IMR-90 (cell line): ENCODE measurements around the gene DCLK1. TPM values are rescaled to one million over a fixed set of nuclear protein-coding genes. Genes with fewer than 3 reads are reported as not detected.

Experiments used
- ATAC-seq: fragments of 200-7000 bp; cut with Tn5 transposase; 2 replicates; pipeline ENCODE4 v1.9.1; 2020; ENCODE audit warnings: low read depth, mild to moderate bottlenecking, moderate library complexity
- BruUV-seq: library from RNA; stranded (reverse); fragments of 400-500 nt; replicated peaks from 2 replicates; lab custom pipeline; 2021; lab: Mats Ljungman, UMichigan
- CTCF ChIA-PET: fragments of 300-600 bp; formaldehyde crosslinking; extraction: SDS; loops from one replicate; lab custom pipeline; 2021; ENCODE audit warnings: antibody characterized with exemption; lab: Yijun Ruan, JAX
- POLR2A ChIA-PET: fragments of 300-600 bp; sonication (Branson Sonifier 250); formaldehyde crosslinking; loops from one replicate; lab custom pipeline; 2022; ENCODE audit warnings: antibody characterized with exemption; ENCODE audit not compliant: unreplicated experiment; lab: Charles Lee
- DNase-seq: peaks from one replicate; pipeline ENCODE4 v3.0.0; 2013
- H2AFZ ChIP-seq: replicated peaks from 2 replicates; pipeline ENCODE3; 2013; ENCODE audit warnings: low read length, mild to moderate bottlenecking; ENCODE audit not compliant: poor library complexity
- H2AK5ac ChIP-seq: 2 replicates; pipeline ENCODE4 v1.6.1; 2013; ENCODE audit warnings: low read depth, low read length, inconsistent platforms
- H2AK9ac ChIP-seq: replicated peaks from 2 replicates; pipeline ENCODE3; 2013; ENCODE audit warnings: mild to moderate bottlenecking, low read depth, low read length, moderate library complexity; ENCODE audit not compliant: poor library complexity
- H2BK120ac ChIP-seq: 2 replicates; pipeline ENCODE4 v1.6.1; 2013; ENCODE audit warnings: low read depth, low read length, inconsistent platforms
- H2BK15ac ChIP-seq: 3 replicates; pipeline ENCODE4 v1.6.1; 2013; ENCODE audit warnings: low read depth, low read length, inconsistent platforms
- H2BK20ac ChIP-seq: 2 replicates; pipeline ENCODE4 v1.6.1; 2013; ENCODE audit warnings: low read depth, mild to moderate bottlenecking, inconsistent platforms, low read length, moderate library complexity
- H2BK5ac ChIP-seq: 2 replicates; pipeline ENCODE4 v1.6.1; 2013; ENCODE audit warnings: mild to moderate bottlenecking, low read depth, low read length, inconsistent platforms; ENCODE audit not compliant: poor library complexity, severe bottlenecking
- H3K14ac ChIP-seq: replicated peaks from 2 replicates; pipeline ENCODE4 v1.6.1; 2013; ENCODE audit warnings: low read depth, low read length, inconsistent platforms
- H3K18ac ChIP-seq: 2 replicates; pipeline ENCODE4 v1.6.1; 2013; ENCODE audit warnings: low read depth, low read length, control low read depth
- H3K23ac ChIP-seq: 2 replicates; pipeline ENCODE4 v1.6.1; 2013; ENCODE audit warnings: low read depth, low read length, inconsistent platforms
- H3K27ac ChIP-seq: 2 replicates; pipeline ENCODE4 v1.5.1; 2013; ENCODE audit warnings: mild to moderate bottlenecking, control low read depth, low read length; ENCODE audit not compliant: insufficient read depth
- H3K27me3 ChIP-seq: 2 replicates; pipeline ENCODE4 v1.6.1; 2013; ENCODE audit warnings: low read length; ENCODE audit not compliant: control insufficient read depth, insufficient read depth
- H3K36me3 ChIP-seq: 2 replicates; pipeline ENCODE4 v1.6.1; 2013; ENCODE audit warnings: low read length, mixed read lengths; ENCODE audit not compliant: control insufficient read depth, insufficient read depth
- H3K4ac ChIP-seq: 2 replicates; pipeline ENCODE4 v1.6.1; 2013; ENCODE audit warnings: low read depth, low read length, inconsistent platforms
- H3K4me1 ChIP-seq: 2 replicates; pipeline ENCODE4 v1.6.1; 2013; ENCODE audit warnings: low read length, mixed read lengths; ENCODE audit not compliant: control insufficient read depth, insufficient read depth
- H3K4me2 ChIP-seq: 2 replicates; pipeline ENCODE4 v1.6.1; 2013; ENCODE audit warnings: low read depth, mild to moderate bottlenecking, control low read depth, low read length, moderate library complexity
- H3K4me3 ChIP-seq: 2 replicates; pipeline ENCODE4 v1.5.1; 2013; ENCODE audit warnings: low read depth, mild to moderate bottlenecking, control low read depth, low read length, moderate library complexity; ENCODE audit not compliant: insufficient read depth
- H3K56ac ChIP-seq: 2 replicates; pipeline ENCODE4 v1.6.1; 2013; ENCODE audit warnings: low read length, inconsistent platforms; ENCODE audit not compliant: insufficient read depth; ENCODE audit errors: extremely low read depth
- H3K79me1 ChIP-seq, 2 experiments: 2 replicates each; pipeline ENCODE4 v1.6.1; 2013; ENCODE audit warnings: low read length in 2 of 2, inconsistent platforms in 1 of 2, low read depth in 1 of 2
- H3K9ac ChIP-seq: 2 replicates; pipeline ENCODE4 v1.6.1; 2013; ENCODE audit warnings: low read depth, low read length, control low read depth
- H3K9me1 ChIP-seq: 2 replicates; pipeline ENCODE4 v1.6.1; 2013; ENCODE audit warnings: low read length, inconsistent platforms; ENCODE audit not compliant: insufficient read depth
- H3K9me3 ChIP-seq: 2 replicates; pipeline ENCODE4 v1.6.1; 2013; ENCODE audit warnings: low read length; ENCODE audit not compliant: control insufficient read depth, insufficient read depth
- H4K20me1 ChIP-seq: 2 replicates; pipeline ENCODE4 v1.6.1; 2013; ENCODE audit warnings: low read length, inconsistent platforms; ENCODE audit not compliant: insufficient read depth
- H4K5ac ChIP-seq: 2 replicates; pipeline ENCODE4 v1.6.1; 2013; ENCODE audit warnings: mild to moderate bottlenecking, low read depth, low read length, control low read depth
- H4K8ac ChIP-seq, 2 experiments: 2 replicates each; pipeline ENCODE4 v1.6.1; 2013; ENCODE audit warnings: low read depth in 2 of 2, low read length in 2 of 2, control low read depth in 1 of 2, inconsistent platforms in 1 of 2
- H4K91ac ChIP-seq: 2 replicates; pipeline ENCODE4 v1.6.1; 2013; ENCODE audit warnings: low read depth, low read length, inconsistent platforms; ENCODE audit not compliant: insufficient read depth
- BHLHE40 ChIP-seq: fragments of 150-350 bp; IDR thresholded peaks from 2 replicates; pipeline ENCODE4 v1.6.1; 2016; ENCODE audit warnings: mild to moderate bottlenecking, low read depth, low read length
- CEBPB ChIP-seq: IDR thresholded peaks from 2 replicates; pipeline ENCODE4 v1.6.1; 2012; ENCODE audit warnings: low read depth, low read length, improper control_type of control experiment
- CHD1 ChIP-seq: IDR thresholded peaks from 2 replicates; pipeline ENCODE4 v1.6.1; 2012; ENCODE audit warnings: low read depth, low read length, improper control_type of control experiment
- CTCF ChIP-seq: conservative IDR thresholded peaks from 2 replicates; pipeline ENCODE4 v1.5.1; 2012; ENCODE audit warnings: mild to moderate bottlenecking, low read depth, low read length, improper control_type of control experiment
- ELK1 ChIP-seq: fragments of 150-350 bp; IDR thresholded peaks from 2 replicates; pipeline ENCODE4 v1.6.1; 2016; ENCODE audit warnings: low read depth, mild to moderate bottlenecking, low read length, moderate library complexity, borderline replicate concordance
- FOS ChIP-seq: fragments of 150-350 bp; IDR thresholded peaks from 2 replicates; pipeline ENCODE4 v1.6.1; 2016; ENCODE audit warnings: low read depth, low read length
- MAFK ChIP-seq: IDR thresholded peaks from 2 replicates; pipeline ENCODE4 v1.6.1; 2012; ENCODE audit warnings: low read depth, low read length, improper control_type of control experiment
- MAZ ChIP-seq: IDR thresholded peaks from 2 replicates; pipeline ENCODE4 v1.6.1; 2012; ENCODE audit warnings: low read depth, mild to moderate bottlenecking, low read length, improper control_type of control experiment, moderate library complexity, borderline replicate concordance
- MXI1 ChIP-seq: IDR thresholded peaks from 2 replicates; pipeline ENCODE4 v1.6.1; 2012; ENCODE audit warnings: low read depth, mild to moderate bottlenecking, low read length, moderate library complexity, borderline replicate concordance
- NFE2L2 ChIP-seq: fragments of 150-350 bp; IDR thresholded peaks from 2 replicates; pipeline ENCODE4 v1.6.1; 2016; ENCODE audit warnings: low read depth, mild to moderate bottlenecking, low read length
- POLR2A ChIP-seq: IDR thresholded peaks from 2 replicates; pipeline ENCODE4 v1.6.1; 2012; ENCODE audit warnings: mild to moderate bottlenecking, low read depth, low read length
- RAD21 ChIP-seq: IDR thresholded peaks from 2 replicates; pipeline ENCODE4 v1.6.1; 2012; ENCODE audit warnings: low read length, improper control_type of control experiment
- RCOR1 ChIP-seq: IDR thresholded peaks from 2 replicates; pipeline ENCODE4 v1.6.1; 2012; ENCODE audit warnings: mild to moderate bottlenecking, low read length, improper control_type of control experiment; ENCODE audit not compliant: insufficient replicate concordance
- RFX5 ChIP-seq: IDR thresholded peaks from 2 replicates; pipeline ENCODE4 v1.8.0; 2012; ENCODE audit warnings: low read depth, mild to moderate bottlenecking, low read length, moderate library complexity
- SMC3 ChIP-seq: fragments of 150-350 bp; IDR thresholded peaks from 2 replicates; pipeline ENCODE4 v1.6.1; 2016; ENCODE audit warnings: low read depth, mild to moderate bottlenecking, antibody characterized with exemption, low read length, moderate library complexity
- USF2 ChIP-seq: fragments of 150-350 bp; IDR thresholded peaks from 2 replicates; pipeline ENCODE4 v1.6.1; 2017; ENCODE audit warnings: mild to moderate bottlenecking, antibody characterized with exemption, low read length, low read depth
- whole genome bisulfite sequencing, 2 experiments: methylation state at CpG; one replicate each; pipeline versions ENCODE4 v1.1.5 to v1.1.7; 2013; ENCODE audit warnings: missing lambda C conversion rate in 2 of 2; ENCODE audit not compliant: insufficient read length in 1 of 2; ENCODE audit errors: extremely low coverage in 2 of 2; 5-methylcytosine and 5-hydroxymethylcytosine counted together
- dilution Hi-C: fragments of 300-500 bp; cut with HindIII; formaldehyde crosslinking; loops from one replicate; pipeline ENCODE4 v1.14.3; 2018; ENCODE audit warnings: low sequenced_read_pairs; ENCODE audit not compliant: unreplicated experiment
- in situ Hi-C: fragments of 300-500 bp; cut with MboI; formaldehyde crosslinking; loops from 3 replicates; pipeline ENCODE4 v1.14.3; 2019; ENCODE audit warnings: low sequenced_read_pairs, inconsistent platforms, mixed read lengths
- intact Hi-C: fragments of 100-400 bp; cut with micrococcal nuclease; formaldehyde crosslinking; loops from 2 replicates; pipeline ENCODE4 v1.10.0; 2022
- polyA plus RNA-seq, 3 experiments: library from polyadenylated mRNA; depleted of rRNA; stranded (reverse); fragments of >200 nt; gene quantifications; 2 replicates each; pipeline ENCODE4 v1.2.3, GENCODE V29; 2012; ENCODE audit warnings: low replicate concordance in 1 of 3
- total RNA-seq: library from RNA; depleted of rRNA; stranded (reverse); fragments of >200 nt; gene quantifications from 2 replicates; pipeline ENCODE4 v1.2.3, GENCODE V29; 2012

DCLK1 gene
- total and polyA plus RNA-seq, 2 of the 4 experiments (the other 2 are of a cell fraction): under 0.01 to 0.02 TPM

- WGBS, 2 experiments: 60% methylated on average over 1 of the region's 2 CpGs; no CpG with 5 or more reads in 1 of the 2 experiments
- H2AFZ ChIP-seq: no peak overlapping the region
- no peak overlapping the region for H2BK20ac ChIP-seq
- H2BK5ac ChIP-seq: no peak overlapping the region
- dilution Hi-C loops: no loop called here
- TF ChIP-seq RFX5: no peak
- no peak for TF ChIP-seq MXI1
- no peak for TF ChIP-seq ELK1
- TF ChIP-seq SMC3: no peak
- TF ChIP-seq CHD1: no peak
- TF ChIP-seq RAD21: no peak
- TF ChIP-seq CEBPB: no peak
- TF ChIP-seq FOS: no peak
- TF ChIP-seq CTCF: no peak
- TF ChIP-seq MAFK: no peak
- no peak for TF ChIP-seq BHLHE40
- no peak for TF ChIP-seq MAZ
- no peak for TF ChIP-seq RCOR1
- no peak for TF ChIP-seq NFE2L2
- no peak for TF ChIP-seq POLR2A
- no peak for TF ChIP-seq USF2
- DNase-seq: no peak
- no peak for ATAC-seq
- H3K27me3 ChIP-seq: no peaks in the 10 kb centered on the region
- H2BK120ac ChIP-seq: no peak overlapping the region
- intact Hi-C loops: no loop called here
- H3K23ac ChIP-seq: no peak overlapping the region
- H3K36me3 ChIP-seq: no peaks in the 10 kb centered on the region
- no peak overlapping the region for H3K27ac ChIP-seq
- no peak overlapping the region for H3K4ac ChIP-seq
- no peaks in the 10 kb centered on the region for H3K9me1 ChIP-seq
- no peak overlapping the region for H3K9ac ChIP-seq
- H3K9me3 ChIP-seq: no peaks in the 10 kb centered on the region
- H3K4me3 ChIP-seq: no peak overlapping the region
- H4K5ac ChIP-seq: no peak overlapping the region
- no peak overlapping the region for H3K4me2 ChIP-seq
- no peak overlapping the region for H2AK9ac ChIP-seq
- H4K8ac ChIP-seq: no peak overlapping the region
- H3K4me1 ChIP-seq: no peaks in the 10 kb centered on the region
- CTCF ChIA-PET: no interaction called here
- H2AK5ac ChIP-seq: no peak overlapping the region
- H3K79me1 ChIP-seq: no peaks in the 10 kb centered on the region
- BruUV-seq: no TSS peak
- in situ Hi-C loops: no loop called here
- H4K91ac ChIP-seq: no peak overlapping the region
- H2BK15ac ChIP-seq: no peak overlapping the region
- H3K14ac ChIP-seq: no peak overlapping the region
- H3K18ac ChIP-seq: no peak overlapping the region
- POLR2A ChIA-PET: no interaction called here
- H3K56ac ChIP-seq: no peak overlapping the region
- no peaks in the 10 kb centered on the region for H4K20me1 ChIP-seq
Observed at GRCh38 chr13:36088001-36088400, 43.2 kb downstream of the DCLK1 start.
